ENCODE measurements around the gene ERMARD. TPM values are rescaled to one million over a fixed set of nuclear protein-coding genes. Genes with fewer than 3 reads are reported as not detected.
A peak's percentile ranks its signal among the peaks of the same experiment; 100 is the strongest.

ERMARD gene
- total RNA-seq, 4 donors from 2014 or later, result 11.9 to 30.3 (median 20.2) TPM

- DNase-seq (ENCODE audit: low spot score) (no peak), ATAC-seq (ENCODE audit: low FRiP score) (peak; percentile 71)
- TF ChIP-seq CTCF (IDR thresholded peaks at IDR 0.05), result no peak
Observed at GRCh38 chr6:169738204-169738975, 13.0 kb upstream of the ERMARD start.

- no peak for DNase-seq (ENCODE audit: low spot score)
- peak; percentile 86 for ATAC-seq (ENCODE audit: low FRiP score)
- TF ChIP-seq CTCF (IDR thresholded peaks at IDR 0.05), result no peak
Observed at GRCh38 chr6:169738976-169739529, 12.4 kb upstream of the ERMARD start.

- TF ChIP-seq CTCF (IDR thresholded peaks at IDR 0.05), result no peak
- DNase-seq (ENCODE audit: low spot score), result no peak
- no peak for ATAC-seq (ENCODE audit: low FRiP score)
Observed at GRCh38 chr6:169741344-169741743, 10.1 kb upstream of the ERMARD start.

GRCh38 chr6:169745405-169745804 lies 6.0 kb upstream of the ERMARD start:
- ATAC-seq (ENCODE audit: low FRiP score) (no peak), DNase-seq (ENCODE audit: low spot score) (no peak)
- no peak for TF ChIP-seq CTCF (IDR thresholded peaks at IDR 0.05)

- TF ChIP-seq CTCF (IDR thresholded peaks at IDR 0.05), result no peak
- DNase-seq (ENCODE audit: low spot score) (no peak), ATAC-seq (ENCODE audit: low FRiP score) (no peak)
Observed at GRCh38 chr6:169746556-169746955, 4.9 kb upstream of the ERMARD start.

GRCh38 chr6:169752074-169752623 lies 727 bp downstream of the ERMARD start:
- no peak for DNase-seq (ENCODE audit: low spot score)
- no peak for TF ChIP-seq CTCF (IDR thresholded peaks at IDR 0.05)
- no peak for ATAC-seq (ENCODE audit: low FRiP score)

GRCh38 chr6:169755162-169755561 lies 3.7 kb downstream of the ERMARD start:
- TF ChIP-seq CTCF (IDR thresholded peaks at IDR 0.05), result no peak
- ATAC-seq (ENCODE audit: low FRiP score), result no peak
- no peak for DNase-seq (ENCODE audit: low spot score)

Data from omental fat pad (tissue), 4 donors.